Adrenal gland (tissue), 12 donors: ENCODE measurements around the gene ERLIN1. TPM values are rescaled to one million over a fixed set of nuclear protein-coding genes. Genes with fewer than 3 reads are reported as not detected.

Experiments used
- DNase-seq, 7 donors: peaks; one replicate each; pipeline ENCODE4 v3.0.0-alpha.2; 2019 to 2020
- H3K27ac ChIP-seq, 5 donors: fragments of 200-600 bp; sonication (generic) in 4 of 5; 1 replicate in 3 of 5; 2 replicates in 2 of 5; pipeline versions ENCODE4 v1.5.1 to v1.8.0; 2016 to 2020; ENCODE audit warnings: mild to moderate bottlenecking in 1 of 5
- H3K27me3 ChIP-seq: fragments of 200-600 bp; 2 replicates; pipeline ENCODE4 v1.8.0; 2021
- H3K36me3 ChIP-seq, 2 donors: fragments of 200-600 bp; replicated peaks in 1 of 2; 1 replicate in 1 of 2; 2 replicates in 1 of 2; pipeline versions ENCODE4 v1.5.1 to v1.8.0; 2018 to 2022
- H3K4me1 ChIP-seq, 2 donors: fragments of 200-600 bp; replicated peaks in 1 of 2; 1 replicate in 1 of 2; 2 replicates in 1 of 2; pipeline versions ENCODE4 v1.5.1 to v1.8.0; 2018 to 2021
- H3K4me3 ChIP-seq, 4 donors: fragments of 200-600 bp; sonication (generic) in 3 of 4; one replicate each; pipeline ENCODE4 v1.5.1; 2016 to 2018
- H3K9me3 ChIP-seq, 3 donors: fragments of 200-600 bp; sonication (generic) in 1 of 3; replicated peaks in 1 of 3; 1 replicate in 2 of 3; 2 replicates in 1 of 3; pipeline versions ENCODE4 v1.5.1 to v1.8.0; 2016 to 2021
- POLR2A ChIP-seq, 2 donors: fragments of 450-650 bp; IDR thresholded peaks; one replicate each; pipeline ENCODE4 v1.6.1; 2017; ENCODE audit warnings: antibody characterized with exemption in 2 of 2, mild to moderate bottlenecking in 2 of 2, moderate library complexity in 1 of 2
- WGBS, 4 donors: extraction: QIAGEN DNeasy Blood & Tissue Kit in 2 of 4; methylation state at CpG; one replicate each; pipeline versions ENCODE4 v1.1.5 to v1.1.7; 2013 to 2017; 5-methylcytosine and 5-hydroxymethylcytosine counted together
- intact Hi-C, 2 donors: fragments of 100-400 bp; cut with DNase I; formaldehyde crosslinking; loops; one replicate each; pipeline versions ENCODE4 v1.14.1 to v1.15.0; 2022 to 2023
- polyA plus RNA-seq, 3 donors: library from polyadenylated mRNA; stranded (reverse); fragments of 200-250 nt in 2 of 3; fragments of 350-450 nt in 1 of 3; fragmentation: Illumina TruSeq in 1 of 3; extraction: RNeasy Lipid Tissue Mini Kit (QIAGEN cat#74804) in 1 of 3; gene quantifications; one replicate each; pipeline ENCODE4 v1.2.3, GENCODE V29; 2013 to 2014
- total RNA-seq, 9 donors: library from RNA; depleted of rRNA in 4 of 9; stranded (reverse); fragments of >200 nt in 4 of 9; fragments of 120-200 nt in 1 of 9; fragmentation: NEBNext Ultra II Directional in 1 of 9; extraction: Animal tissue kit (Norgen Biotek cat#: 25700) in 1 of 9; gene quantifications; one replicate each; pipeline versions ENCODE4 v1.1.0 to v1.2.4, GENCODE V29; 2013 to 2023
- TF ChIP-seq, protein P1 (sequence below), 6 experiments: fragments of 450-650 bp in 4 of 6; fragments of 200-600 bp in 2 of 6; sonication (generic) in 1 of 6; IDR thresholded peaks; 1 replicate in 5 of 6; 2 replicates in 1 of 6; pipeline versions ENCODE4 v1.5.1 to v1.8.0; 2016 to 2021; ENCODE audit warnings: antibody characterized with exemption in 6 of 6, mild to moderate bottlenecking in 2 of 6, moderate library complexity in 1 of 6
- donor health status: healthy with polysubstance abuse.
- donor health status: Bipolar disorder and iron deficiency.
- donor health status: DM: yes; HTN: yes; CAD: no.
- donor health status: DM: no; HTN: no; CAD: no.
- donor health status: DM: no; HTN: no; CAD: no.
- donor health status: DM: yes; HTN: yes; CAD: no.

The ERLIN1 gene
- total and polyA plus RNA-seq, 12 donors, result 3.6 to 32.8 (median 19.2) TPM

DNA sequence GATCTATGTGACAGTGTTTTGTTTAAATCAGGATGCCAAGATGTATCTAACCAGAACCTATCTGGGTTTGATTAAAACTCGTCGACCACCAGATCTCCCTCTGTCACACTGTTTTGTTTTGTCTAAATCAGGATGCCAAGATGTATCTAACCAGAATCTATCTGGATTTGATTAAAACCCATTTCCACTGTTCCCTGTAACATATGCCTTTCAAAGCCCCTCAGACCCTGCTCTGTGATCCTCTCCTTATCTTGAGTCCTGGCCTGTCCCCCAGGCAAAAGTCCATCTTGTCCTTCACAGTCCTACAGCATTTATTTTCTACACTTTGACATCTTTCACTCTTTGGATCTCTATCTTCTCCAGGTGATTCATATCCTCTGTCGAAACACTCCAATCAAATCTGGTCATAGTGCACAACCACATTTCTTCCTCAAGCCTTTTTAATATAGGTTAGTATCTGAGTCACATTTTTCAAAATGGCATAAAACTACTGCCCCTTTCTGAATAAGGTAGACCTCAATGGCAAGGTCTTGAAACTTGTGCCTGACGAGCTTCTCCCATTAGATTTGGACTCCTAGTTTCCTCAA lies 32.5 kb downstream of the ERLIN1 start:
- Histone ChIP-seq H3K4me1 (no peaks in the 10 kb centered on the region), H3K27me3 (no peaks in the 10 kb centered on the region), H3K4me3 (no peak overlapping the region), H3K36me3 (peaks cover 0 to 59% of the 10 kb centered on the region in 2 donors), H3K27ac (no peak overlapping the region), H3K9me3 (no peaks in the 10 kb centered on the region)
- WGBS, 4 donors, result 91 to 97% (median 93%) methylated on average over 4 of the region's 4 CpGs
- intact Hi-C loops, result no loop called here
- TF ChIP-seq POLR2A (IDR thresholded peaks at IDR 0.05), result no peak
- TF ChIP-seq, protein P1, sequence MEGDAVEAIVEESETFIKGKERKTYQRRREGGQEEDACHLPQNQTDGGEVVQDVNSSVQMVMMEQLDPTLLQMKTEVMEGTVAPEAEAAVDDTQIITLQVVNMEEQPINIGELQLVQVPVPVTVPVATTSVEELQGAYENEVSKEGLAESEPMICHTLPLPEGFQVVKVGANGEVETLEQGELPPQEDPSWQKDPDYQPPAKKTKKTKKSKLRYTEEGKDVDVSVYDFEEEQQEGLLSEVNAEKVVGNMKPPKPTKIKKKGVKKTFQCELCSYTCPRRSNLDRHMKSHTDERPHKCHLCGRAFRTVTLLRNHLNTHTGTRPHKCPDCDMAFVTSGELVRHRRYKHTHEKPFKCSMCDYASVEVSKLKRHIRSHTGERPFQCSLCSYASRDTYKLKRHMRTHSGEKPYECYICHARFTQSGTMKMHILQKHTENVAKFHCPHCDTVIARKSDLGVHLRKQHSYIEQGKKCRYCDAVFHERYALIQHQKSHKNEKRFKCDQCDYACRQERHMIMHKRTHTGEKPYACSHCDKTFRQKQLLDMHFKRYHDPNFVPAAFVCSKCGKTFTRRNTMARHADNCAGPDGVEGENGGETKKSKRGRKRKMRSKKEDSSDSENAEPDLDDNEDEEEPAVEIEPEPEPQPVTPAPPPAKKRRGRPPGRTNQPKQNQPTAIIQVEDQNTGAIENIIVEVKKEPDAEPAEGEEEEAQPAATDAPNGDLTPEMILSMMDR (IDR thresholded peaks at IDR 0.05), result no peak
- no peak for DNase-seq

- WGBS, 4 donors, result 87 to 93% (median 88%) methylated on average over 6 of the region's 6 CpGs
- DNase-seq, result no peak
- H3K9me3 ChIP-seq, result no peaks in the 10 kb centered on the region
- H3K36me3 ChIP-seq, result peaks cover 0 to 59% of the 10 kb centered on the region in 2 donors
- no peaks in the 10 kb centered on the region for H3K4me1 ChIP-seq
- H3K27ac ChIP-seq, result no peak overlapping the region
- intact Hi-C loops, result no loop called here
- no peak for TF ChIP-seq POLR2A (IDR thresholded peaks at IDR 0.05)
- TF ChIP-seq, protein P1 (IDR thresholded peaks at IDR 0.05), result no peak
- no peak overlapping the region for H3K4me3 ChIP-seq
- no peaks in the 10 kb centered on the region for H3K27me3 ChIP-seq
Measured at GRCh38 chr10:100151723-100152300, 34.0 kb downstream of the ERLIN1 start.

- DNase-seq, result no peak
- Histone ChIP-seq H3K9me3 (no peaks in the 10 kb centered on the region), H3K27ac (no peak overlapping the region), H3K36me3 (peaks cover 0 to 35% of the 10 kb centered on the region in 2 donors), H3K4me1 (no peaks in the 10 kb centered on the region), H3K4me3 (no peak overlapping the region), H3K27me3 (no peaks in the 10 kb centered on the region)
- intact Hi-C loops, result no loop called here
- WGBS, 4 donors, result 85 to 94% (median 88%) methylated on average over 8 of the region's 8 CpGs
- no peak for TF ChIP-seq POLR2A (IDR thresholded peaks at IDR 0.05)
- TF ChIP-seq, protein P1 (IDR thresholded peaks at IDR 0.05), result no peak
Measured at GRCh38 chr10:100148353-100149211, 37.2 kb downstream of the ERLIN1 start.

- 16 to 33% (median 24%) methylated on average over 1 to 2 of the region's 2 CpGs for WGBS, 4 donors
- no peak for DNase-seq
- intact Hi-C loops, result no loop called here
- no peaks in the 10 kb centered on the region for H3K4me1 ChIP-seq
- peaks cover 0 to 20% of the 10 kb centered on the region in 2 donors for H3K36me3 ChIP-seq
- H3K4me3 ChIP-seq, result no peak overlapping the region
- H3K27me3 ChIP-seq, result no peaks in the 10 kb centered on the region
- H3K9me3 ChIP-seq, result no peaks in the 10 kb centered on the region
- no peak for TF ChIP-seq POLR2A (IDR thresholded peaks at IDR 0.05)
- TF ChIP-seq, protein P1 (IDR thresholded peaks at IDR 0.05), result no peak
- H3K27ac ChIP-seq, result no peak overlapping the region
Measured at GRCh38 chr10:100146875-100147650, 38.8 kb downstream of the ERLIN1 start.
